ENCODE measurements around the gene SMARCC1.

Gene SMARCC1

GRCh38 chr3:47701388-47701787, 80.3 kb downstream of the SMARCC1 start (continued):
- TF ChIP-seq ZNF704 (tag by site-specific recombination; IDR thresholded peaks at IDR 0.05) (no peak), BCL11B (tag by site-specific recombination; IDR thresholded peaks at IDR 0.05; ENCODE audit: low read depth) (no peak), ZNF510 (tag by site-specific recombination; IDR thresholded peaks at IDR 0.05; ENCODE audit: insufficient replicate concordance) (no peak), ZBTB49 (tag by site-specific recombination; IDR thresholded peaks at IDR 0.05; ENCODE audit: low read depth) (no peak), ZNF600 (tag by site-specific recombination; IDR thresholded peaks at IDR 0.05) (no peak), ZFP3 (tag by site-specific recombination; IDR thresholded peaks at IDR 0.05; ENCODE audit: low read depth) (no peak), HIC1 (tag by site-specific recombination; IDR thresholded peaks at IDR 0.05) (no peak)

- peaks cover 19 to 84% of the 10 kb centered on the region in 2 experiments; a peak in 2 of 3 replicates for H3K36me3 ChIP-seq (ENCODE audit: control insufficient read depth in 2 of 2, insufficient read depth in 1 of 2, low read length in 2 of 2)
- CTCF ChIA-PET: no interaction called here
- TF ChIP-seq ATF2 (tag by site-specific recombination; IDR thresholded peaks at IDR 0.05; ENCODE audit: low read depth): 0 out of 2 replicates have a peak, but pooled peaks have one; percentile 52
- no peak for TF ChIP-seq ZNF16 (tag by site-specific recombination; IDR thresholded peaks at IDR 0.05; ENCODE audit: low read depth)
- no peak for TF ChIP-seq ZNF529 (tag by site-specific recombination; IDR thresholded peaks at IDR 0.05; ENCODE audit: insufficient replicate concordance)
- no peak for TF ChIP-seq GFI1B (tag by site-specific recombination; IDR thresholded peaks at IDR 0.05)
Observed at GRCh38 chr3:47692158-47692557, 89.5 kb downstream of the SMARCC1 start.

GRCh38 chr3:47688488-47688887, 93.2 kb downstream of the SMARCC1 start:
- ChIA-PET CTCF (interaction anchor here (0.7 kb wide), 1 partner anchor 166 kb away, joined by 3 read pairs; no protein-coding TSS in a partner anchor), POLR2A (no interaction called here)
- H3K4me1 ChIP-seq (ENCODE audit: control insufficient read depth, insufficient read depth, low read length): no peaks in the 10 kb centered on the region
- peaks cover 24 to 80% of the 10 kb centered on the region in 2 experiments; a peak in 2 of 3 replicates for H3K36me3 ChIP-seq (ENCODE audit: control insufficient read depth in 2 of 2, insufficient read depth in 1 of 2, low read length in 2 of 2)
- H3K9me3 ChIP-seq (ENCODE audit: control insufficient read depth, insufficient read depth, low read depth, low read length): no peaks in the 10 kb centered on the region
- no peak for TF ChIP-seq OVOL3 (tag by site-specific recombination; IDR thresholded peaks at IDR 0.05)
- H3K4me3 ChIP-seq (ENCODE audit: low read depth, low read length): no peak overlapping the region
- H3K27ac ChIP-seq (ENCODE audit: extremely low read depth, low read depth, low read length): no peak overlapping the region

More at GRCh38 chr3:47692158-47692557, 89.5 kb downstream of the SMARCC1 start:
- POLR2A ChIA-PET: no interaction called here
- H3K9me3 ChIP-seq (ENCODE audit: control insufficient read depth, insufficient read depth, low read depth, low read length): no peaks in the 10 kb centered on the region
- no peaks in the 10 kb centered on the region for H3K4me1 ChIP-seq (ENCODE audit: control insufficient read depth, insufficient read depth, low read length)
- H3K27ac ChIP-seq (ENCODE audit: extremely low read depth, low read depth, low read length): no peak overlapping the region
- H3K4me3 ChIP-seq (ENCODE audit: low read depth, low read length): no peak overlapping the region
